GM18519 (cell line): ENCODE measurements around the gene GDF11.

Source experiments
- ATAC-seq: cut with Tn5 transposase; IDR thresholded peaks from one replicate; pipeline ENCODE4 v1.9.1; 2021; ENCODE audit warnings: mild to moderate bottlenecking, moderate library complexity; ENCODE audit not compliant: unreplicated experiment, low FRiP score

Gene GDF11

GRCh38 chr12:55742719-55743405, at the start of gene GDF11:
Gene GDF11, plus strand, starts transcription at chr12:55743122. Its CDS starts 195 bp downstream, at chr12:55743317.
- ATAC-seq = no peak

- ATAC-seq = no peak
Observed at GRCh38 chr12:55693323-55694187, 49.4 kb upstream of the GDF11 start.

DNA sequence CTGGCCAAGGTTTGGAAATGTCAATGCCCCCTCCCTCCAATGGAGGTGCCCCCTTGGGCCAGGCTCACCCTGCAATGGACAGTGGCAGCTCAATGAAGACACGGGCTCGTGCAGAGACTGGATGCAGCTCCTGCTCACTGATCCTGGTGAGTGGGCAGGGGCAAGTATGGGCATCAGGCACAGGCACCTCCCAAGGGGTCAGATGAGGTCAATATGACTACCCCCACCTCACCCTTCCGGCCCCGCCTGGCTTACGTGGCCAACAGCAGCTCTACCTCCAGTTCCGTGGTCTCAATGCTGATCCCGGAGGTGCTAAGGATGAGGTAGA, 48.8 kb upstream of the GDF11 start:
- ATAC-seq = no peak

GRCh38 chr12:55694651-55695050, 48.3 kb upstream of the GDF11 start:
- no peak for ATAC-seq

GRCh38 chr12:55695349-55695748, 47.6 kb upstream of the GDF11 start:
- no peak for ATAC-seq

- ATAC-seq = no peak
Observed at GRCh38 chr12:55696141-55696540, 46.8 kb upstream of the GDF11 start.

DNA sequence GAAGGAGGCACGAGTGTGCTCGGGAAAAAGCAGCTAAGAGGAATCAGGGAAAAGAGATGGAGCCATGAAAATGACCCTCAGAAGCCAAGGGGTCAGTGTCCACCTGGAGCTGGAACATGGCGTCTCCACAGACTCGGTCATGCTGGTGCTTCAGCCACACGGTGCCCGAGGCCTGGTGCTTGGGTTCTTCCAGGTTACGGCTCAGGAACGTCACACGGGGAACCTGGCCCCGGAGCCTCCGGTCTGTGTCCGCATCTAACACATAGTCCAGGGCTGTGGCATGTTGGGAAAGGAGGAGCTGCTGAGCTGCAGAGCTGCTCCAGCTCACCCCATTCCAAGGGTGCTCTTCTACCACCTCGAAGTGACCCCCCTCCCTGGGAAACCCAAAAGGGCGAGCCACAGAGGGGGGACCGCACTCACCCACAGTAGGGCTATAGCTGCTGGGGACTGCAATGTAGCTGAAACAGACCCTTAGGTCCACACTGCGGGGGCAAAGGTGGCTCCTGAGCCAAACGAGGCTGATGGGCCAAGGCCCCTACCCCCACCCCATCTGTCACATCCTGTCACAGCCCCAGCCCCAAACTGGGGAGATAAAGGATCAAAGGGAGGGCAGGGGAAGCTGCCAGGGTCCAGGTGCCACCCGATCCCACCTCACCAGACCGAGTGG, 46.0 kb upstream of the GDF11 start:
- ATAC-seq = no peak

GRCh38 chr12:55697686-55698085, 45.2 kb upstream of the GDF11 start:
- no peak for ATAC-seq

DNA sequence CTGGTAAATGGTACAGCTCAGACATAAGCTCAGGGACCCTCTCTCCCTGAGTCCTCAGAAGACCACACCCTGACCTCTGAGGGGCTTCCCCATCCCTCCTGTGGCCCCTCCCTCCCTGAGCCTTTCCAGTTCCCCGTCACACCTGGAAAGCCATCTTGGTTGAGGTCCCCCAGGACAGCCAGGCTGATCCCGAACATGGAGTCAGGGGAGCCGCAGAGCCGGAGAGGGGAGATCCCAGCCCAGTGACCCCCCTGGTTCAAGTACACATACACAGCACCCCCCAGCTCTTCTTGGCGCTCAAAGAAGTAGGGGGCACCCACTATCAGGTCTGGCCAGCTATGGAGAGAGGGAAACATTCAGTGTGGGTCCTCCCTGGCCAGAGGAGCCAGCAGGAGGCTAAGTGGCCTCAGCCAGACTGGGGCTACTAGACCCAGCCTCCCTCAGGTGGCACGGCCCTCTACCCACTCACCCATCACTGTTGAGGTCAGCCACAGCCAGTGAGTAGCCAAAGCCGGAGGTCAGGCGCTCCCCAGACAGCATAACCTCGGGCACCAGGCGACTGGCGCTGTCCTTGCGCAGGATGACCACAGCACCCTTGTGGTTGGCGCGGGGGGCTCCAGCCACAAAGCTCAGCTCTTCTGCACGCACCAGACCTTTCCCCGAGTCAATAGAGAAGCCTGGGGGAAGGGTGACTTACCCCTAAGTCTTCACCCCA, 44.5 kb upstream of the GDF11 start:
- no peak for ATAC-seq

DNA sequence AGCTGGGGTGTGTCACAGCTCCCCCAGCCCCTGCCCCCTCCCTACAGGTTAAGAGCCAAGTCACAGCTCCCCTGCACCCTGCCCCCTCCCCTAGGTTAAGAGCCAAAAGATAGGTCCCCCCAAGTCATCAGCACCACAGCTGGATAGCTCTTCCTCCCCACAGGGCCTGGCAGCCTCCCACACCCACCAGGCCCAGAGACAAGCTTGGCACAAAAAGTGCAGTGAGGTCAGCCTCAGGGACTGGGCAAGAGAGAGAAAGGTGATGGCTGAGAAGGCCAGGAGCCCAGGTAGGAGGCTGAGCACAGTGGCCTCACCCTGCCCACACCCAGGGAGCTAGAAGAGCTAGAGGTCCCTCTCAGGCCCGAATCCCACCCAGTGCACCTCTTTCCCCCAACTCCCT, 44.0 kb upstream of the GDF11 start:
- ATAC-seq = no peak

- ATAC-seq = no peak
Observed at GRCh38 chr12:55699471-55700055, 43.4 kb upstream of the GDF11 start.

DNA sequence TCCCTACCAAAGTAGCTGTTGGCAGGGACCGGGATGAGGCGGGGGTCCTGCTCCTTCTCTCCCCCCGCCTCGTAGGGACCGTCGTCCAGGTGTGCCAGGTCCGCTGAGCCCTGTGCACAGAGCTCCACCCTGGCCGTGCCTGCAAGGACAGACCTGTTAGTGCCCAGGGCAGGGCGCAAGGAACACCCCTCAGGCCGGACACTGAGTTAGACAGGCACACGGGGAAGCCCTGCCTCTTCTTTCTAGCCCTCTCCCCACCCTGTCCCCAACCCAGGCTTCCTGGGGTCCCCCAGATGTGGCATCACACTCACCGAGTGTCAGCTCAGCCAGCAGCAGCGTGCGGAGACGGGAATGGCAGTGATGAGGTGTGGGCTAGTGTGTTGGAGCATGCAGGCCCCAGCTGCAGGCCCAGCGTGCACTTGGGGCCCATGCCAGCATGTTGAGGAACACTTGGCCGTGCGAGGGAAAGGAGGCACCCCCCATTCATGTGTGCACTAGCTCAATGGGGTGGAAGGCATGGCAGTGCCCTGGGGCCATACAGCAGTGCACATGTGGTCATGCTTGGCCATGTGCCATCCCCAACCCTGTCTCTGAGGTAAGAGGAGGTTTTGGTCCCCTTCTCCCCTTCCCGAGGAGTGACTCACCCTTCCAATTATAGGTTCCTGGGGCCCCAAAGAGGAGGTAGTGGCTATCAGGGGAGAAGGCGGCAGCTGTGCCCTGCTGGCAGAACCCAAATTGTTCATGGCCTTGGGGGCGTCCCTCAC, 42.5 kb upstream of the GDF11 start:
- no peak for ATAC-seq

DNA sequence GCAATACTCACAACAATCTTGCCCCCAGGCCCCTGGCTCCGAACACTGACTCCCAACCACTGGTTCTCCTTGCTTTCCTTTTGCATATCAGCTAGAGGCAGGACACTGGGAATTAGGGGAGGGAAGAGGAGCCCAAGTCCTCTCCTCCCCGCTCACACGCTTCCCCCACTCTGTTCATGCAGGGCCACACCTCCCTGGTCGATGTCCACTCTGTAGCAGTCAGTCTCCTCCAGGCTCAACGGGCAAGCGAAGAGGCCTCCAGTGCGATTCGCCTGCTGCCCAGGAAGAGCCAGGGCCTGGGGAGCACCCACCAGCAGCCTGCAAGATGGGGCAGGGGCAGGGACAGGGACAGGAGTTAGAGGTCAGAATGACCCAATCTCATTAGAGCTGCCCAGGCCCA, 40.1 kb upstream of the GDF11 start:
- ATAC-seq = no peak

DNA sequence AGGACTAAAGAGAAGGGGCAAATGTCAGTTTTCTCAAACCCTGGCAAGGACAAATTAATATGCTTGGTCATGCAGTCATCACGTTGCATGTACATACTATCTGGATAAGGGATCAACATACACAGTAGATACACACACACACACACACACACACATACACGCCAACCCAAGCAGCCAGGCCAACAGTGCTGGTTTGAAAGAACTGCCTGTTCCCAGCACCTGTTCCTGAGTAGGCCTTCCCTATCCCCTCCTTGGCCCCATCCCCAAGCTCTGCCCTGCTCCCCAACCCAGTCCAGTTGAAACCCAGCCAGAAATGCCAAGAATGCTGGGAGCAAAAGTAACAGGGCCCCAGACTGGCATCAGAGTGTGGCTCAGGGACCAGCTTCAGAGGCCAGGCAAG, 39.6 kb upstream of the GDF11 start:
- ATAC-seq = no peak

- no peak for ATAC-seq
Observed at GRCh38 chr12:55703901-55704761, 38.8 kb upstream of the GDF11 start.

DNA sequence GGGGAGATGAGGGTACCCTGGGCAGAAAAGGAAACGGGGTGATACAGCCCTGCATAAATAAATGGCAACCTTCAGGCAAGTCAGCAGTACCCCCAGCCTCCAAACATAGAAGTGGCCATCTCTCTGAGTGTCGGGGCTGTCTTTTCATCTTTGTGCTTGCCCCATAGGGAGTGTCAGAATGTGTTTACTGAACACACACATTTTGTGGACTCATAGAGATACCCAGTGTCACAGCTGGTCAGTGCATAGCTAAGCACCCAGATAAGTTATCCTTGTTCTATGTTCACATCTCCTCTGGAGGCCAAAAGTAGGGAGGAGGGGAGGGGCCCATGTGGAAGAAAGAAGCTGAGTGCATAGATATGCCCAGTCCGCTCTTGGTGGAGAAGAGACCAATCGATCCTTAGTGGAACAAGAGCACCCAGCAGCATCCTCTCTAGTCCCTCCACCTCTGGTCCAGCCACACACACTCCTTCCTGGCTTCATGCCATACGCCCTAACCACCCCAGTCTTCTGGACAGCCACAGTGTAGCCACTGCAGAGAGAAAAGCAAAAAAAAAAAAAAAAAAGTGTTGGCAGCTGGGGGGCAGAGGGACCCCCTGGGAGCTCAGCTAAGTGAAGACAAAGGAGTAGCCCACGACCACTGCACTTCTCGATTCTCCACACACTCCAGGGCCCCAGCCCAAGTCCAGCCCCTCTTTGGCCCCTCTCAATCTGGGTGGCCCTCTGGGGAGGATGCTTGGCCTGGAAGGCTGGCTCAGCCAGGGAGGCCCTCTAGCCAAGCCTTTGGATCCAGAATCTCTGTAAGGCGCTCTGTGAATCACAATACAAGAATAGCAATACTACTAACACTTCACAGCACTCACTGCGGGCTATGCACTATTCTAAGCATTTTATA, 37.9 kb upstream of the GDF11 start:
- ATAC-seq = no peak

GRCh38 chr12:55705782-55706402, 37.0 kb upstream of the GDF11 start:
- no peak for ATAC-seq
